HG03521 (cell line): ENCODE data around the gene VPS50.
A peak's percentile ranks its signal among the peaks of the same experiment; 100 is the strongest.

Source experiments
- ATAC-seq: cut with Tn5 transposase; IDR thresholded peaks from one replicate; pipeline ENCODE4 v1.9.1; 2021; ENCODE audit warnings: mild to moderate bottlenecking, moderate library complexity; ENCODE audit not compliant: unreplicated experiment

Gene VPS50, protein sequence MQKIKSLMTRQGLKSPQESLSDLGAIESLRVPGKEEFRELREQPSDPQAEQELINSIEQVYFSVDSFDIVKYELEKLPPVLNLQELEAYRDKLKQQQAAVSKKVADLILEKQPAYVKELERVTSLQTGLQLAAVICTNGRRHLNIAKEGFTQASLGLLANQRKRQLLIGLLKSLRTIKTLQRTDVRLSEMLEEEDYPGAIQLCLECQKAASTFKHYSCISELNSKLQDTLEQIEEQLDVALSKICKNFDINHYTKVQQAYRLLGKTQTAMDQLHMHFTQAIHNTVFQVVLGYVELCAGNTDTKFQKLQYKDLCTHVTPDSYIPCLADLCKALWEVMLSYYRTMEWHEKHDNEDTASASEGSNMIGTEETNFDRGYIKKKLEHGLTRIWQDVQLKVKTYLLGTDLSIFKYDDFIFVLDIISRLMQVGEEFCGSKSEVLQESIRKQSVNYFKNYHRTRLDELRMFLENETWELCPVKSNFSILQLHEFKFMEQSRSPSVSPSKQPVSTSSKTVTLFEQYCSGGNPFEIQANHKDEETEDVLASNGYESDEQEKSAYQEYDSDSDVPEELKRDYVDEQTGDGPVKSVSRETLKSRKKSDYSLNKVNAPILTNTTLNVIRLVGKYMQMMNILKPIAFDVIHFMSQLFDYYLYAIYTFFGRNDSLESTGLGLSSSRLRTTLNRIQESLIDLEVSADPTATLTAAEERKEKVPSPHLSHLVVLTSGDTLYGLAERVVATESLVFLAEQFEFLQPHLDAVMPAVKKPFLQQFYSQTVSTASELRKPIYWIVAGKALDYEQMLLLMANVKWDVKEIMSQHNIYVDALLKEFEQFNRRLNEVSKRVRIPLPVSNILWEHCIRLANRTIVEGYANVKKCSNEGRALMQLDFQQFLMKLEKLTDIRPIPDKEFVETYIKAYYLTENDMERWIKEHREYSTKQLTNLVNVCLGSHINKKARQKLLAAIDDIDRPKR

DNA sequence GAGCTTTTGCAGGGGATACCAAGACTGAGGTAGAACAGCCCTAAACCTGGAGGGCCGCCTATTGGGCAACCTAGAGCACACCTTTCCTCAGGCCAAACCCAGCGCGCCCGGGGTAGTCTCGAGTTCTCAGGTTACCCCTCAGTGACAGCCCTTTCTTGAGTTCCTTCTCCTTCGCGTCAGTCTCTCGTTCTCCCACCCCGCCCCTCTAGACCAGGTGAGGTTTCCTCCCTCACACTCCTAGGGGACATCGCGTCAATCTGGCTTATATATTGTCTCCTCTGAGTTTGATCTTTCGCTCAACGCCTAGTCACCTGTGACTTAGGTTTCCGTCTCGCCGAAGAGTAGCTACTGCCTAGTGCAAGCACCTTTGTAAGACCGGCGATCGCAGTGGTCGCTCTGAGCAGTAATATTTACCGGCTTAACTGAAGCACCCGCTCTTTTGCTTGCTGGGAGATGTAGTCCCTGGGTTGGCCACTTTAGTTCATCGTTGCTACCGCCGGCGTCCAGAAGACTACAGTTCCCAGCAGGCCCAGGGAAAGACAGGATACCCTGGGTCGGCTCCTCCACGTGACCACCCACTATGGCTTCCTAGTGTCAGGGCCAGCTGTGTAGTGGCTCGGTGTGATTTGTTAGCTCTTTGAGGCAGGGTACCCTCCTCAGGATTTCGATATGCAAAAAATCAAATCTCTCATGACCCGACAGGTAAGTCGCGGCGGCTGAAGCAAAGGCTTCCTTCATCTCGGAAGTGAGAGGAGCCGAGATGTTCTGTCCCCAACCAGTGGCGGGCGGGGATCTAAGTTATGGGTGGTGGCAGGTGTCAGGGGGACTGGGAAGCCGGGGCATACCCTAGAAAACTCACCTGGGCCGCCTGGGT, at the start of gene VPS50:
Gene VPS50 (plus strand): TSS at position 568 of the 874 bp plus-strand sequence. CDS start 102 bp downstream, at position 670.
- peak; percentile 99 for ATAC-seq

DNA sequence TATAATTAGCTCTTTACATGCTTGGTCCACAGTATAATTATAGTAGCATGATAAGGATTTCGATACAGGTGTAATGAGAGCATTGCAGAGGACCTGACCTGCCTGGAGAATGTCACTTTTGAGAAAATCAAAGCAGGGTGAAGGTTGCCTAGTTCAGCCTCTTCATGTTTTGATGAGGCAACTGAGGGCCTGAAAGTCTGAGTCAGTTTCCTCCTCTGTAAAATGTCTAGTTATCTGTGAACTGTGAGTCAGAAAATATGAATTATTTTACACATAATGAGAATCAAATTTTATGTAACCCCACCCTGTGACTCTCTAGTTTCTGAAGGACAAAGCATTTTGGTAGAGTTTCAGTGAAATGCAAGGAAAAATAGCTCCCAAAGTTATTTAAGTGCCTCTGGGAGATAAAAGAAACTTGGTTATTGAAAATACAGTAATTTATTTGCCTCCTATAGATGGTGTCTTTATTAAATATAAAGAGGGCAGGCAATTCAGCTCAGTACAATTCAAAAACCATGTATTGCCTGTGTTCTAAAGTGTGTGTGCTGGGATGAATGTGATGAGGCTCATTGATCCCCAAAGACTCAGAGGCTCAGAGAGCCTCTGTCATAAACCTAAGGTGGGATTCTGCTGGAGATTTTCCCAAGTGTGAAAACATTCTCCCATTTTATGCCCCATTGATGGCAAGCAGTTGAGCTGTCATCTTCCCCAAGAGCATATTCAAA, 46.7 kb upstream of the VPS50 start:
- no peak for ATAC-seq

DNA sequence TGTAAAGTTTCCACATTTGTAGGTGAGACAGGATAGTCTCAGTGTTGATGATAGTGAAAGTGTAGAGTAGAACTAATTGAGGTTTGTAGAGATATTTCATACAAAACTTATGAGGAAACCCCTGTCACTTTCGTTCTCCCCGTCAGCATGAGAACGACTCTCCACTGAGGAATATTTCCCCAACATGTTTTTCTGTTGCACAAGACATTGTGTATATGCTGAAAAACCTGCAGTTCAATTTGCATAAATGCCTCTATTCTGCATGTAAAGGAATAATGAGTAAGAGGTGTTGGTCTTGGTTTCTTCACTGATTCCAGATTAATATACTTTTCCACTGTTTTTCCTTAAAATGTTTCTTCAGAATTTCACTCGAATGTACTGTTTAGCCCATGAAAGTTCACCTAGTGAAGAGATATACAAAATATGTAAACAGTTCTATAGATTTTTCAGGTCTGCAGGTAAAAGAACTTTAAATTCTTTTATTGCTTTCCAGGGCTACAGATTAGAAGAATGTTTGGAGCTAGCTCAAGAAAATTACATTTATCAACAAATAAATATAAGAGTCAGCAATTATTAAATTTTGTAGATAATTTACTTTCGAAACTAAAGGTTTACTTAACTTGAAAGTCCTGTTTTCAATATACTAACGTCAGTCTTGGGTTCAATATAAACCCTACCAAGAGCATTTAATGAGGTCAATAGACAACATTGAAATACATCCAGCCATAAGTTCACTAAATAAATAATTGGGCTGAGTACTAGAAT, 43.1 kb upstream of the VPS50 start:
- ATAC-seq, result no peak

DNA sequence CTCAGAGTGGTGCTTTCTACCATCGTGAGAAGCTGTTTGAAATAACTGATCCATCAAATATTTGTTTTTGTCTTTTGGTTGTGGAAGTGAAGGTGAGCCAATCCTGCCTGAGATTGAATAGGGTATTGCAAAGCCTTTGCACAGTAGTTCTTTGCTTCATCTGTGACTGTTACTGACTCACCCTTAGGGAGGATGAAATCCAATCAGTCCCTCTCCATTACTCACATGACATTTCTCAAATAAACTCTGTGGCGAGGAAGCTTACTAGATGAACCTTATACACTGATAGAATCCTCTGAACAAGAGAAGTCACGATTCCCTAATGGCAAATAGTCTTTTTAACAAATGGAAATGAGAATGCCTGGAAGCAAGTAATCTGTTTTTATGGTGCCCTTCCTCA, 37.8 kb upstream of the VPS50 start:
- ATAC-seq, result no peak

DNA sequence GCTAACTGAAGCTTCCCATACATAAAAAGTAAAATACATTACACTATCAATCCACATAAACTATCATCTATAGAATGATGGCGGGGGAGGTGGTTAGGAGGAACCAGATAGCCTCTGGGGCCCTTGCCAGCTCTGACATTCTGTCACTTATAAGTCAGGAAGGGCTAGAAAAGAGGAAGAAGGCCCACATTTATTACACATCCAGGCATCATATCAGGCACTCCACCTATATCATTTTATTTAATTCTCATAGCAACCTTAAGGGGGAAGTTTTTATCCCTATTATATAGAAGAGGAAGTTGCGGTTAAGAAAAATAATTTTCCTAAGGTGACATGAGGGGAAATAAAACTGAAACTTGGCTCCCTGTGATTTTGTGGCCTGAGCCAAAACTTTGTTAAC, 35.8 kb upstream of the VPS50 start:
- ATAC-seq, result no peak

DNA sequence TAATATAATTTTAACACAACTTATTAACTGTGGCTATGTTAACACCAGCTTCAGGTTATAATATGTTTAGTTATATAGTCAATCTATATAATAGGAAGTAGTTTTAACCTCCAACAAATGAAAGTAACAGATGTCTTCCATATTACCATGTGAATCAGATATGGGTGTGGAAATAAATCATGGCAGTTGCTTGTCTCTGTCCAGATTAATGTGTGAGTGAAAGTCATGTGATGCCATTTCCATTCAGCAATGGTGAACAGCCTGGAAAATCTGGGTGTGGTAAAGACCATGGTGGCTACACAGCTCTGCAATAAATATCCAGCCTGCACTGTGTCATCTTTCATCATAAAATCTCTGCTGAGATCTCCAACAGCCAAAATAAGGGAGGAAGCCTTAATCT, 33.7 kb upstream of the VPS50 start:
- no peak for ATAC-seq

DNA sequence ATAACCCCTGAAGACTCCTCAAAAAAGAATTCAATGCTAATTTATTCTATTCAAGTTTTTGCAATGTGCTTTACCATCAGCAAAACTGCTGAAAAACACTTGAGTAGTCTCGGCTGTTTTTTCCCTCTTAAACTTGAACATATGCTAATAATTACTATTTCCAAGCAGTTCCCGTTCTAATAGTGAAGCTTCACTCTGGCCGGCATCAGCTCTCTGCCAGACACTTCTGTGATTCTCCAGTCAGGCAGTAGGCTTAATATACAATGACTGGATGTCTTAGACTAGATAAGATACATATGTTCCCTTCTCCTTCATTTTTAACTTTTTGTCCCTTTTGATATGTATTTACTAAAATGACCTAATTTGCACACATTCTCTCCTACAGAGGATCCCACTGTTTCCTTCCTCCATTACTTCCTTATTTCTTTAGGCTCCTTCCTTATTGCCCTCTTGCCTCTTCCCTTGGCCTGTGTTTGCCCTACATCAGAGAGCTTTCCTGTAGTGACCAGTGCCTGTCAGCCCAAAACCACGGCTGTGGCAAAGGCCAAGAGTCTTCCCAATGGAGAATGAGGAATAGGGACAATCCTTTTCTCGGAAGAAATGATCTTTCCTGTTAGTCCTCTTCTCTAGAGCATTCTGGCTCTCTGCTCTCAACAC, 29.4 kb upstream of the VPS50 start:
- no peak for ATAC-seq

DNA sequence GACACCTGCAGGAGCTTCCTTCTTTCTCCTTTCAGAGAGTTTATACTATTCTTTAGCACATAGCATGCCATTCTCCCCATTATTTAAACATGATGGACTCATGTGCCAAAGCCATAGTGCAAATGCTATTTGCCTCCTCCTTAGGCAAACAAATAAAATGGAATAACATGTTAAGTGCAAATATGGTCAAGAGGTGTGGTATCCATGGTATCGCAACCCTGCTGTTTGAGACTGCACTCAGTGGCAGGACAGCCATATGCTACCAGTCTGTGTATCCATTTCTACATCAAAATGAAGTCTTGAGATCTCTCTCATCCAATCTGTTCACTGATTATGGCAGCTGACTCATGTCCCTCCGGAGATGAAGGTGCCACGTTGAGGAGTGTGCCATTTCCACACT, 28.7 kb upstream of the VPS50 start:
- no peak for ATAC-seq

DNA sequence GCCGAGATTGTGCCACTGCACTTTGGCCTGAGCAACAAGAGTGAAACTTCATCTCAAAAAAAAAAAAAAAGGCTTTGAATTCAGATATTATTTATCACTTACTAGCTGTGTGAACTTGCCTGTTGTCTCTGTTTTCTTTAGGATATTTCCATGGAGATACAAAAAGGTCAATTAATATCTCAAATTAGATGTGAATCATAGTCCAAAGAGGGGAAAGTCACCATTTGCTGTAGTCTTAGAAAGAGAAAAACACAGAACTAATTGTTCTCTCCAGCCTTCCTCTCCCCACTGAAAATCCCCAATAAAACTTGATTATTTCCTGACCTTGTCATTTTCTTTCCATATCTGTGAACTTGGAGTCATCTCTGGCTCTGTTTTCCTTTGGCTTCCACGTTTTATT, 27.1 kb upstream of the VPS50 start:
- ATAC-seq, result no peak

DNA sequence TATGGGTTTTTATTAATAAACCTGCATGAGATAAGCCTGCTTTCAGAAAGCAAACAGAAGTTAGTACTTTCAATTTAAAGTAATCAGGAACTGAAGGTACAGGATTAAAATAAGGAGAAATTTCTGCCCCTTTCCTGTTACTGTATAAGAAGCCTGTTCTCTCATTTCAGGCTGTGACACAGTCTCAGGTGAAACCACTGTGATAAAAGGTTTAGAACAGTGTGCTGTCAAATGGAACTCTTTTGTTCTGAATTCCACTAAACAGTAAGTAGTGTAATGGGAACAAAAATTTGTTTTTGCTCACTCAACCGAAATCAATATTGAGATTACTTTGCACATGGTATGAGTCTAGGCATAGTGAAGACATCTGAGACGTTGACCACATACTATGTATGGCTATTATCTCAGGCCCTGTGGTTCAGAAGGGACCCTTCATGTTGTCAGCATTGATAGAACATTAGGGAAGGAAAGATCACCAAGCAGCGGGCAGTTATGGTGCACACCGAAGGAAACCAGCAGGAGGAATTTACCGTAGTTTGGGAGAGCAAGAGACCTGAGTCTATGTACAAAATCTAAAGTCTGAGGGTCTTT, 20.8 kb upstream of the VPS50 start:
- ATAC-seq, result no peak

DNA sequence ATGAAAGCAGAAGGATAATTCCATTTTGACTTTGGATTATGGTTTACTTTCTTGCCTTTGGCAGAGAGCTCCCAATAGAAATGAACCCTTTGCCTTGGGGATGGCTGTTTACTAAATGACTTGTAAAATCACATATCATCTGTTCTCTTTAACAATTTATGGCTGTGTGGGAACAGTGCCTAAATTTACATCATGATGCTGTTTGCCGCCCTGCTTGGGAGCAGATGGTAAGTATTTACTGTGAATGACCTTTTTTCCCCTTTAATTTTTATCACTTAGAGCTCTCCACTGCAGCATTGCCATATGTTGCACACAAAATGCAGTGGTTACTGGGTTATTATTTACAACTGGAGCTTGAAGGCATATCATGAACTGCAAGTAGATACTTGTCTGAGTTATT, 19.3 kb upstream of the VPS50 start:
- ATAC-seq, result no peak

DNA sequence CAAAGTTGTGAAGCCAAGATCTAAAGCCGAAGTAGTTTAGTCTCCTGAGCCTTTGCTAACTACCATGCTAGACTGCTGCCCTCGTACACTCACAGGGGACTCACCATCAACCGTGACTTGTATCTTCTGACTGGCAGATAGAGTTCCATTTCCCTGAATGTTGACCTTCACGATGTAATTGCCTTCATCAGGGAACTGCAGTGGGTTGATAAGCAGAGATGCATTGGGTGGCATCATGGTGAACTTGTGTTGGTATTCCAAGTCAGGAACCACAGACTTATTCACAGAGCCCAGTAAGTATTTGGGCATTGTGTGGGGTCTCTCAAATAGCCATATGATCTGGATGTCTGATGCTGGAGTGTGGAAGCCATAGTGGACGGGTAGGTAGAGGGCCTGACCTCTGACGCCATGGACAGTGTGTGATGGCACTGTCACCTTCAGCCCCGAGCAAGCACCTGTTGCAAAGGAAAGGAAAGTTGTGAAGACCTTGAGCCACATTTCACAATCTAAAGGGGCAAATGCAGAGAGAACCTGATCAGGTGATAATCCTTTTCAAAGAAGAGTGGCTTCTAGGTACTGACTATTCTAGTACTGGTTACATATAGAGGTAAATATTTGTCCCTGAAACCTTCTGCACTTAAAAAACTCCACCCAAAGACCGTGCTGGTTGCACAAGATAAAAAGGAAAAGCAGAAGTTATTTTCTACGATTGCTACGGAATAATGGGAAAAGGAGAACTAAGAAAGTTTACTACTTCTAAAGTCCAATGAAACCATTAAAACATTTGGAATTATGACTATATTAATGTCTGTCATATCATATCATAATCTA, 13.0 kb upstream of the VPS50 start:
- ATAC-seq, result no peak

DNA sequence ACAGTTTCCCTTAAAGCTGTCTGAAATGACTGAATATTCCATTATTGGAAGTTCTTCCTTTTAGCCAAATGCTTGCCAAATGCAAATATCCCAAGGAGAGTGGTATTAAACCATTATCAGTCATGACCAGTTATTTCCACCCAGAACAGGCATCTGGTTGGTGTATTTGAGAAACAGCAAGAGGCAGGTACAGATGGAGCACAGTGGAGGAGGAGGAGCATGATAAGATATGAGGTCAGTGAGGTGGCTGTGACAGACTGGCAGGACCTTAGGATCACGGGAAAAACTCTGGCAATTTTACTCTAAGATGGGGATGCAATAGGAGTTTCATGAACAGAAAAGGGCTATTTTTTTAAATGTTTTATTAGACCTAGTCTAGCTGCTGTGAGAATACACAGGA, 12.3 kb upstream of the VPS50 start:
- ATAC-seq, result no peak

DNA sequence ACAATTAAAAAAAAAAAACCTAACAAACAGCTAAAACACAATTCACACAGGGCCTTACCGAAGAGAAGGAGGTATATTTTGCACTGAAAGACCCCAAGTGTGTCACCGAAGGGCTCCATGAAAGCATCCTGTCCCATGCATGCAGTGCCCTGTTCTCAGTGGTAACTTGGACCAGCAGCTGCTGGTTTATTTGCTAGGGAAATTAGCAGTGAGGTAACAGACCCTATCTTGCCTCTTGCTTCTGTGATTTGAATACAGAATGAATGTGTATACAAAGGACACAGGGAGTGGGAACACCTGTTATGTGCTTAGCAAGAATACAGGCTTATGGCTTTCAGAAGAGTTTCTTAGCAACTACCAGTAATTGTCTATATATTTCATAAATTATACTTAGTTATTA, 5.9 kb upstream of the VPS50 start, which contains the start of gene HEPACAM2:
Gene HEPACAM2 (minus strand): TSS at position 160 of the 400 bp plus-strand sequence.
- ATAC-seq, result no peak

DNA sequence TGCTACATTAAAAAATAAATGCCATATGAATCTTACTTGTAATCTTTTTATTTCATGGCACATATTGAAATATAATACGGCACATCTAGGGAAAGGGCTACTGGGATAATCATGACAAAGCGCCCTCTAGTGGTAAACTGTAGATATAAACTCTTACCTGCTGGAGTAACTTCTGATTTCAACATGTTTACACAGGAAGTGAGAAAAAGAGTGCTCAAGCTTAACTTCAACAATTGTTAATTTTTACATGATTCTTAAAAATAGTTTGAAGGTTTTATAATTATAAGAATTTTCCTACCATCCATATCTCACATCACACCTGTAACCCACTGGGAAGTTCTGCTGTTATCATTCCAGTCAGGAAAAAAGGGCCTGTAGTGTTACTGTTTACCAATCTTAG, 3.9 kb upstream of the VPS50 start:
- ATAC-seq, result no peak

DNA sequence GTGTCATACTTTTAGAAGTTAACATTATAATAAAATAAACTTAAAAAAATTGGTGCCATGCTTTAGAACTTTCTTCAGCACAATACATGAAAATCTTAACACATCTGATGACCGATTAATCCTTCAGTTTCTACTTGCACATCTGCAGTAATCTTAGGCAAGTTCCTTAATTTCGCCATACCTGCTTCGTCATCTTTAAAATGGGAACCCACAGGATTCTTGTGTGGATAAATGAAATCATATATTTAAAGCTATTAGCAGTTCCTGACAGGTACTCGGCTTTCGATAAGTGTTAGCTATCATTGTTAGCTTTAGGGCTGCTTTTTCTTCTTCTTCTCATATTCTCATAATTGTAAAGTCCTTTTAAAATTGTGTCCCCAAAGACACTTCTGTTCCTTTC, 907 bp upstream of the VPS50 start:
- no peak for ATAC-seq

DNA sequence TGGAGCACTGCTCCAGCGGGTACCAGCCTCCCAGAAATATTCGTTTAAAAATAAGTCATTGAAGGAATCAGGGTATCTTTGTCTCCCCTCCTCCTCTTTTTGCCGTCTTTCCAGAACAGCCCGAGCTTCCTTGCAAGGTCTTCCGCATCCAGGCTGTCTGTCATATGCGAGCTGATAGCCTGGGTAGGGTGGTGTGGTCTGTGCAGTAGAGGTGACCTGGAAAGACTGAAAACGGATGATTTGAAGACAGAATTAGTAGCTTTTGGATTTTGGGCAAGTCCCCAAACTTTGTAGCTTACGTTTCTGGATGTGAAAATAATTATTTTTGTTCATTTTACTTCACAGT, 480 bp downstream of the VPS50 start:
- no peak for ATAC-seq

DNA sequence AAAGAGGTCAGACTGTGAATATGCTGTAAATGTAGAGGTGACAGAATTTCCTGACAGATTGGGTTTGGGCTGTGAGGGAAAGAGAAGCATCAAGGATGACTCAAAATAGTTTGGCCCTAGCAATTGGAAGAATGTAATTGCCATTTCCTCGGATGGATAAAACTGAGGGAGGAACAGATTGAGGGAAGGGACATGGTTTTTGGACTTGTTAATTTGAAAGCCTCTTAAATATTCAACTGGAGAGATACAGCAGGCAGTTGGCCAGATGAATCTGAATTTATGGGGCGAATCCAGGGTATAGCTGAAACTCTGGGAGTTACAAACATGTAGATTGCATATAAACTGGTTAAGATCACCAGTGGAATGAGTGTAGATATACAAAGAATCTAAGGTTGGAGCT, 3.4 kb downstream of the VPS50 start:
- no peak for ATAC-seq
